ENCODE results near the gene EXOC4.
"Not testable (repeated sequence)": the region's sequence is repeated elsewhere in the genome, so short reads cannot be mapped to it uniquely, and the experiment has no call there.

EXOC4 gene

GRCh38 chr7:133584956-133585668 lies 332.2 kb downstream of the EXOC4 start:
- DNase-seq: no peak

- DNase-seq: no peak
Measured at GRCh38 chr7:133586253-133586652, 333.4 kb downstream of the EXOC4 start.

DNA sequence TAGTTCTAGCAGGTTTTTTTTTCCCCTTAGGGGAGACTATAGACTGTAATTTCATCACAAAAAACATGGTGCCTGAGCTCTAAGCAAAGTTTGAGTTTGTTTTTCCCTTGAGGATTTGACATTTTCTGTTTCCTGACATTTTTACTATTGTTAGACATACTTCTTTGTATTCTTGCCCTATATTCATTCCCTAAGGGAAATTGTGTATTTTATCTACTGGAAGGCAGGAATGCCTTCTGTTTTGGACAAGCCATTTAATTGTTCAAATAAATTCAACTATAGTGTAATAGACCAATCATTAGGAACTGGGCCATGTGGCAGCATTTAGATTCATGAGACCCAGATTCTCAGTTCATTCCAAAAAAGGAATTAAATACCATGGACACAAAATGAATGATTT lies 335.0 kb downstream of the EXOC4 start:
- no peak for DNase-seq

- no peak for DNase-seq
Measured at GRCh38 chr7:133590795-133591194, 337.9 kb downstream of the EXOC4 start.

- DNase-seq: no peak
Measured at GRCh38 chr7:133591704-133592340, 338.9 kb downstream of the EXOC4 start.

- DNase-seq: no peak
Measured at GRCh38 chr7:133593561-133593960, 340.7 kb downstream of the EXOC4 start.

- DNase-seq: no peak
Measured at GRCh38 chr7:133601617-133602016, 348.7 kb downstream of the EXOC4 start.

DNA sequence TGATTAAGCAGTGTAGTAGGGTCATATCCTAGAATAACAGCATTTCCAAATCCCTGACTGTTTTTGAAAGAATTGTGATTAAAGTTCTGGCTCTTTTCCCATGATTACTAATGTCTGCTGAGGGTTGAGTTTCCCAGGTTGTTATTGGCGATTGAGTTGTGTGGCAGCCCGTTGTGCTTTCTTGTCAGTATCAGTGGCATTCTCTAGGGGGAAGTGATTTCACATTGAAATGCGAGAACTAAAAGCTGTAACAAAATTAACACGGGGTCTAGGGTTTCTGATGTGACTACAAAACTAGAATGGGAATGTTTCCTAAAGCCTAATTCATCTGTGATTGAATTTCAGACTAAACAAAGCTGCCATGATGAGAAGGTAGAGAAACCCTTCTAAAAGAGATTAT lies 349.4 kb downstream of the EXOC4 start:
- no peak for DNase-seq

DNA sequence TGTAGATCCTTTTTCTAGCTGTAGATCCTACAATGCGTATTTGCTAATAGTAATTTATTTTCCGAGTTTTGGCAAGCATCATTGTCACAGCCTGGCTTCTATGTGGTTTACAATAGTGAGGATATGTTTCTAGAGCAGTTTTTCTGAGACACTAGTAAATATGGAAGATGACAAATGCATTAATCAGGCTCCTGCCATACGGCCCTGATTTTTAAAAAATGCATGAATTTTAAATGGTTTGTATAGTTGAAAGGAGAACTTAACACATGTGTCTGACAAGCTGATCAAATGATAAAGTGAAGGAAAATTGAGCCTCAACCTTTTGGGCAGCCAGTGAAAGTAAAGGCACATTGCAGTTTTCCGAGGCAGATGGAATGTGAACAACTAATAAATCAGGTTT lies 354.1 kb downstream of the EXOC4 start:
- DNase-seq: no peak

GRCh38 chr7:133609806-133610205 lies 356.9 kb downstream of the EXOC4 start:
- no peak for DNase-seq

DNA sequence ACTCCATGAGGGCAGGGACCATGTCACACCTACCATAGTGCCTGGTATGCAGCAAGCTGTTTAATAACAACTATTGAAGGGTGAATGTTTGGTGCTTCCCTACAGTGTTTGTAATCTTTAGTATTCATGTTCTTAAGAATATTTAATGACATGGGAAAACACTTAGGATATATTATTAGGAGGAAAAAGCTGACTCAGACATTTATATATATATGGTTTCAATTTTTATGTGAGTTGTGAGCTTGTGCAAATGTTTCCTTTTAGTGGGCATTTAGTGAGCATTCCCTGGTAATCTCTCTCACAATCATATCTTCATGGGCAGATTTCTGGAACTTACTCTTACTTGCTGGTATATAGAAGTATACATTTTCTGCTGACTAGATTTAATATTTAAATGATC lies 359.1 kb downstream of the EXOC4 start:
- no peak for DNase-seq

DNA sequence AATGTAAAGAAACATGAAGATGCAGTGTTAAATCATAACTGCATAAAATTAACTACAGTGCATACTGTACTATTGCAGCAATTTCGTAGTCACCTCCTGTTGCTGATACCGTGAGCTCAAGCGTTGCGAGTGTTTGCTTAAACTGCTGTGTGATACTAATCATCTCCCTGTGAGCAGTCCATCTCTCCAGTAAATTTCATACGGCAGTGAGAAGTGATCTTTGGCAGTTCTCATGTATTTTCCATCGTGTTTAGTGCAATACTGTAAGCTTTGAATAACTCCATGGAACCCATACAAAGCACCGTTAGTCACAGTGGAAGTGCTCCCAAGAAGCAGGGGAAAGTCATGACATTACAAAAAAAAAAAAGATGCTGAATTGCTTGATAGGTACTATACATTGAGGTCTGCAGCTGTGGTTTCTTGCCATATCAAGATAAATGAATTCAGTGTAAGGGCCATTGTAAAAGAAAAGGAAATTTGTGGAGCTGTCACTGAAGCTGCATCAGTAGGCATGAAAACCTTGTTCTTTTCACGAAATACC lies 360.4 kb downstream of the EXOC4 start:
- no peak for DNase-seq

- no peak for DNase-seq
Measured at GRCh38 chr7:133614251-133614650, 361.4 kb downstream of the EXOC4 start.

GRCh38 chr7:133618970-133619369 lies 366.1 kb downstream of the EXOC4 start:
- DNase-seq: no peak

DNA sequence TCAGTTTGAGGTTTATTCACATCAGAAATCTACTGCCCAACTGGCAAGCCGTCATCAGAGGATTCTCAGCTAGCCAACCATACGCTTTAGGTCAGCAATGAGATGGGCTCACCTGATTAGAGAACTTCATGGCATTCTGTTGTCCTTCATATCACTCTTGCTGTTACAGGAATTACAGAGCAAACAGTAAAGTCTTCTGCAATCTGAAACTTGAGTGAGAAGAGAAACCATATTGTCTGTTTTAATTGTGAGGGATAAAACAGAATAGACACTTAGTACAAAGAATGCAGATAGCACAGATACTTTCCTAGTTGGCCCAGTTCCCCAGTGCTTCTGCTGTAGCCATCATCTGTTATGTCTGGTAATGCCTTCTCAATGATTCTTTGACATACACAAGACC lies 366.6 kb downstream of the EXOC4 start:
- DNase-seq: no peak

GRCh38 chr7:133623721-133624120 lies 370.8 kb downstream of the EXOC4 start:
- DNase-seq: no peak

GRCh38 chr7:133625046-133625445 lies 372.2 kb downstream of the EXOC4 start:
- no peak for DNase-seq

DNA sequence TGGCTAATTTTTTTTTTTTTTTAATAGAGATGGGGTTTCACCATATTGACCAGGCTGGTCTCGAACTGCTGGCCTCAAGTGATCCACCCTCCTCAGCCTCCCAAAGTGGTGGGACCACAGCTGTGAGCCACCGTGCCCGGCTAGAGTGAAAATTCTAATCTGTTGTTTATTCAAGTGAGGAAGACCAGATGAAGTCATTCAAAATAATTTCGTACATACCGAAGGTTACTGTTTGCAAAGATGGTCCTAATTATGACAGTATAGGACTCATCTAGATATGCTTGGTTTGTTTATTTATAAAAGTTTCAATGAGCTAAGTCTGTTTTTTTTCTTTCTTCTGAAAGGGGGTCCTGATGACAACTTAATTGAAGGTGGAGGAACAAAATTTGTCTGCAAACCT lies 376.8 kb downstream of the EXOC4 start:
- DNase-seq: no peak

GRCh38 chr7:133633055-133633454 lies 380.2 kb downstream of the EXOC4 start:
- no peak for DNase-seq

DNA sequence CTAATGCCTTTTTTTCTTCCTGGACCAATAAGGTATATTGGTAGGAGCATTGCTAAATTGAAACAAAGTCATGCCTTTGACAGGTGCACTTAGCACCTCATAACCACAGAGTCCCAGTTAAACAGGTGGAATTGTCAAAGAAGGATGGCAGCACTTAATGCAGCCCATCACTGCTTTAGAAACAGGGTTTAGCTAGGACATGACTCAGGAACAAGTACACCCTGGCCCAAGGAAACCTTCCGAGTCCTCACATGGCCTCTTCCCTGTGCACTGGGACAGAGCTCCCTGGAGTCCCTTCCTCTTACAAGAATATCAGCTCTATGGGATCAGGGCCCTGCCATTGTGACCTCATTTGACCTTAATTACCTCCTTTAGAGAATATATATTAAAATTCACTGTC lies 382.7 kb downstream of the EXOC4 start:
- DNase-seq: no peak

GRCh38 chr7:133638857-133639256 lies 386.0 kb downstream of the EXOC4 start:
- DNase-seq: no peak

DNA sequence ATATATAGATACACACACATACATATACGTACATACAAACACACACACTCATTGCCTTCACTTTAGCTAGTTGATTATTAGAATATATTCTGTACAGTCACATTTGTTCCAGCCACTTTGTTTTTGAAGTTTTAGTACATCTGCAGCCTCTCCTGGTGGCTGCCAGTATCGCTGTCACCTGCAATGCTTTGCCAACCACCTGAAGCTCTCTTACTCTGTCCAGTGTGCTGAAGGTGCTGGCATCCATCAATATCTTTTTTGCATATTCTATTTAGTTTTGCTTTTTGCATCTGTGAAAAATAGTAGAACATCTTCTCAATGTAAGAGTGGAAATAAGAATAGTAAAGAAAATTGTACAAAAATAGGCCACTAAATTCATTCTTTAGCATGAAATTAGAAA lies 388.6 kb downstream of the EXOC4 start:
- no peak for DNase-seq

- no peak for DNase-seq
Measured at GRCh38 chr7:133642907-133643306, 390.0 kb downstream of the EXOC4 start.

- DNase-seq: not testable (repeated sequence)
Measured at GRCh38 chr7:133643652-133644051, 390.8 kb downstream of the EXOC4 start.

Data from hippocampal formation (tissue), 2 donors.